ENCODE measurements around the gene PCGF6. TPM values are rescaled to one million over a fixed set of nuclear protein-coding genes. Genes with fewer than 3 reads are reported as not detected.
"Not testable (repeated sequence)": the region's sequence is repeated elsewhere in the genome, so short reads cannot be mapped to it uniquely, and the experiment has no call there.

Gene PCGF6
- total RNA-seq, 1 experiment from 2014 or later, result 11.6 TPM

DNA sequence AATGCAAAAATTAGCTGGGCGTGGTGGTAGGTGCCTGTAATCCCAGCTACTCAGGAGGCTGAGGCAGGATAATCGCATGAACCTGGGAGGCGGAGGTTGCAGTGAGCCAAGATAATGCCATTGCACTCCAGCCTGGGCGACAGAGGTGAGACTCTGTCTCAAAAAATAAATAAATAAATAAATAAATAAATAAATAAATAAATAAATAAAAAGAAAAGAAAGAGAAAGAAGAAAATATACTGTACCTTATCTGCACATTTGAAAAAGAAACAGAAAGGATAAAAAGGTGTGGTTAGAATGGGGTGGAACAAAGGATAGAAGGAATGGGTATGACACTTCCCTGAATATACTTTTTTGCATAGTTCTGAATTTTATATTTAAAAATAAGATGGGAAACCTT, 8.6 kb upstream of the PCGF6 start:
- H3F3A ChIP-seq (ENCODE audit: low read length, unreplicated experiment); intact Hi-C loops (cut with micrococcal nuclease); H4K20me1 ChIP-seq (ENCODE audit: low read length); H3K79me2 ChIP-seq (ENCODE audit: low read length); H3K36me3 ChIP-seq (ENCODE audit: low read depth, low read length); H3K27me3 ChIP-seq (ENCODE audit: low read length); H3K4me3 ChIP-seq (ENCODE audit: low read length); H3K4me1 ChIP-seq (ENCODE audit: insufficient read depth, low read length); H3K9ac ChIP-seq (ENCODE audit: low read length); POLR2A ChIA-PET (ENCODE audit: unreplicated experiment); H2AFZ ChIP-seq (ENCODE audit: low read length); BruUV-seq (replicated peaks); DNase-seq; CTCF ChIA-PET; ATAC-seq; H3K27ac ChIP-seq (ENCODE audit: low read length); H3K9me3 ChIP-seq (ENCODE audit: low read length); H3K9me2 ChIP-seq (replicated peaks; ENCODE audit: low read length); H3K4me2 ChIP-seq (ENCODE audit: low read length): not testable (repeated sequence)

DNA sequence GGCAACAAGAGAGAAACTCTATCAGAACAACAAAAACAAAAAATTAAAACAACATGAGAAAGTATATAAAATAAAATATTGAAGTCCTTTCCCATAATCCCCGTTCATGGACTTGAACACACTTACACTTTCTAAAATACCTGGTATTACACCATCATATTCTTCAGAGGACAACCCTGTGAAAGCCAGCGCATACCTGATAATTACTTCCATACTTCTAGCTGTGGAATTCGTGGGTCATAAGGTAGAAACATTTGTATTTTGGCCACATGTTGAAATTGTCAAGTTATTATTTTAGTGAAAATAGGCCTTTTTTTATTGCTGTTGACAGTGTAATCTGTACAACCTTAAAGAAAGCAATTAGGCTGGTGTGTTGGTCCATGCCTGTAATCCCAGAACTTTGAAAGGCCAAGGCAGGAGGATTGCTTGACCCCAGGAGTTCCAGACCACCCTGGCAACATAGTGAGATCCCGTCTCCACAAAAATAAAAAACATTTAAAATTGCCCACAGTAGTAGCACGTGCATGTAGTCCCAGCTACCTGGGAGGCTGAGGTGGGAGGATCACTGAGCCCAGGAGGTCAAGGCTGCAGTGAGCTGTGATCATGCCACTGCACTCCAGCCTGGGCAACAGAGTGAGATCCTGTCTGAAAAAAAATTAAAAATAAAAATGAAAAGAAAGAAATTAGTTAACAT, 5.1 kb upstream of the PCGF6 start:
- Histone ChIP-seq H3F3A (ENCODE audit: low read length, unreplicated experiment) (no peaks in the 10 kb centered on the region), H3K9me2 (replicated peaks; ENCODE audit: low read length) (no peaks in the 10 kb centered on the region), H3K4me3 (ENCODE audit: low read length) (no peak overlapping the region), H3K27ac (ENCODE audit: low read length) (no peak overlapping the region), H3K4me1 (ENCODE audit: insufficient read depth, low read length) (peaks cover 4% of the 10 kb centered on the region; the same call in 1 of the 2 replicates), H3K36me3 (ENCODE audit: low read depth, low read length) (no peaks in the 10 kb centered on the region), H3K9ac (ENCODE audit: low read length) (no peak overlapping the region), H3K9me3 (ENCODE audit: low read length) (no peaks in the 10 kb centered on the region), H2AFZ (ENCODE audit: low read length) (no peak overlapping the region), H3K4me2 (ENCODE audit: low read length) (no peak overlapping the region), H4K20me1 (ENCODE audit: low read length) (no peaks in the 10 kb centered on the region), H3K27me3 (ENCODE audit: low read length) (no peaks in the 10 kb centered on the region), H3K79me2 (ENCODE audit: low read length) (0 out of 2 replicates have a peak, but pooled peaks cover 5% of the 10 kb centered on the region)
- no peak for TF ChIP-seq EZH2 (IDR thresholded peaks at IDR 0.05; ENCODE audit: low read length, unreplicated experiment)
- TF ChIP-seq EZH2phosphoT487 (IDR thresholded peaks at IDR 0.05; ENCODE audit: borderline replicate concordance, low read length), result no peak
- TF ChIP-seq, protein P1, sequence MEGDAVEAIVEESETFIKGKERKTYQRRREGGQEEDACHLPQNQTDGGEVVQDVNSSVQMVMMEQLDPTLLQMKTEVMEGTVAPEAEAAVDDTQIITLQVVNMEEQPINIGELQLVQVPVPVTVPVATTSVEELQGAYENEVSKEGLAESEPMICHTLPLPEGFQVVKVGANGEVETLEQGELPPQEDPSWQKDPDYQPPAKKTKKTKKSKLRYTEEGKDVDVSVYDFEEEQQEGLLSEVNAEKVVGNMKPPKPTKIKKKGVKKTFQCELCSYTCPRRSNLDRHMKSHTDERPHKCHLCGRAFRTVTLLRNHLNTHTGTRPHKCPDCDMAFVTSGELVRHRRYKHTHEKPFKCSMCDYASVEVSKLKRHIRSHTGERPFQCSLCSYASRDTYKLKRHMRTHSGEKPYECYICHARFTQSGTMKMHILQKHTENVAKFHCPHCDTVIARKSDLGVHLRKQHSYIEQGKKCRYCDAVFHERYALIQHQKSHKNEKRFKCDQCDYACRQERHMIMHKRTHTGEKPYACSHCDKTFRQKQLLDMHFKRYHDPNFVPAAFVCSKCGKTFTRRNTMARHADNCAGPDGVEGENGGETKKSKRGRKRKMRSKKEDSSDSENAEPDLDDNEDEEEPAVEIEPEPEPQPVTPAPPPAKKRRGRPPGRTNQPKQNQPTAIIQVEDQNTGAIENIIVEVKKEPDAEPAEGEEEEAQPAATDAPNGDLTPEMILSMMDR (conservative IDR thresholded peaks at IDR 0.05; ENCODE audit: low read depth, low read length), result no peak
- ATAC-seq (no peak), DNase-seq (no peak)
- intact Hi-C loops (cut with micrococcal nuclease), result no loop called here
- no TSS peak for BruUV-seq (replicated peaks)
- ChIA-PET POLR2A (ENCODE audit: unreplicated experiment) (no interaction called here), CTCF (interaction anchor here (0.6 kb wide), 1 partner anchor 53 kb away, joined by 3 read pairs; no protein-coding TSS in a partner anchor)

DNA sequence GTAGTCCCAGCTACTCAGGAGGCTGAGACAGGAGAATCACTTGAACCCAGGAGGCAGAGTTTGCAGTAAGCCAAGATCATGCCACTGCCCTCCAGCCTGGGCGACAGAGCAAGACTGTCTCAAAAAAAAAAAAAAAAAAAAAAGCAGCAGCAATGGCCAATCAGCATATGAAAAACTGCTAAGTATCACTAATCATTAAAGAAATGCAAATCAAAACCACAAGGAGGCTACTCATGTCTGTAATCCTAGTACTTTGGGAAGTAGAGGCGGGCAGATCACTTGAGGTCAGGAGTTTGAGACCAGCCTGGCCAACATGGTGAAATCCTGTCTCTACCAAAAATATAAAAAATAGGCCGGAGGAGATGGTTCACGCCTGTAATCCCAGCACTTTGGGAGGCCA, 3.6 kb upstream of the PCGF6 start:
- H3F3A ChIP-seq (ENCODE audit: low read length, unreplicated experiment); H3K4me2 ChIP-seq (ENCODE audit: low read length); H3K36me3 ChIP-seq (ENCODE audit: low read depth, low read length); ATAC-seq; H3K9ac ChIP-seq (ENCODE audit: low read length); BruUV-seq (replicated peaks); intact Hi-C loops (cut with micrococcal nuclease); H3K4me1 ChIP-seq (ENCODE audit: insufficient read depth, low read length); H3K27ac ChIP-seq (ENCODE audit: low read length); H3K27me3 ChIP-seq (ENCODE audit: low read length); H3K9me3 ChIP-seq (ENCODE audit: low read length); H2AFZ ChIP-seq (ENCODE audit: low read length); H3K9me2 ChIP-seq (replicated peaks; ENCODE audit: low read length); H3K4me3 ChIP-seq (ENCODE audit: low read length); DNase-seq; CTCF ChIA-PET; H4K20me1 ChIP-seq (ENCODE audit: low read length): not testable (repeated sequence)
- H3K79me2 ChIP-seq (ENCODE audit: low read length), result peaks cover 18% of the 10 kb centered on the region
- POLR2A ChIA-PET (ENCODE audit: unreplicated experiment), result interaction anchor here (0.6 kb wide), 1 partner anchor 81 kb away, joined by 3 read pairs; no protein-coding TSS in a partner anchor

DNA sequence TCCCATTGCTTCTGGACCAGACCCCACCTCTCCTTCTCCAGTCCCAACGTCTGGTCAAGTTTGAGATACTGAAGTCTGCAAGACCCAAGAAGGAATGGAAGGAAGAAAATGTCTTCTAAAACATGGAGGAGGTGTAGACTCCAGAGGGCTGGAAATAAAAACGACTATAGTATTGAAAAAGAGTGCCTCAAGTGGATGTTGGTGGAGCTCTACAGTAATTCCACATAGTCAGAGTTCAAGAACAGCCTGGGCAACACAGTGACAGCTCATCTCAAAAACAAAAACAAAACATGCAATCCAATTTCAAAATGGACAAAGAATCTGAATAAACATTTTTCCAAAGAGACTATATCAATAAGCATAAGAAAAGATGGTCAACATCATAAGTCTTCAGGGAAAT, 2.3 kb upstream of the PCGF6 start:
- Histone ChIP-seq H3K27me3 (ENCODE audit: low read length) (no peaks in the 10 kb centered on the region), H4K20me1 (ENCODE audit: low read length) (no peaks in the 10 kb centered on the region), H3K27ac (ENCODE audit: low read length) (no peak overlapping the region), H3K79me2 (ENCODE audit: low read length) (peaks cover 28% of the 10 kb centered on the region), H3K4me3 (ENCODE audit: low read length) (no peak overlapping the region), H3K36me3 (ENCODE audit: low read depth, low read length) (no peaks in the 10 kb centered on the region), H3K9ac (ENCODE audit: low read length) (no peak overlapping the region), H2AFZ (ENCODE audit: low read length) (no peak overlapping the region), H3F3A (ENCODE audit: low read length, unreplicated experiment) (no peaks in the 10 kb centered on the region), H3K4me2 (ENCODE audit: low read length) (no peak overlapping the region), H3K9me3 (ENCODE audit: low read length) (no peaks in the 10 kb centered on the region), H3K9me2 (replicated peaks; ENCODE audit: low read length) (no peaks in the 10 kb centered on the region), H3K4me1 (ENCODE audit: insufficient read depth, low read length) (peaks cover 4% of the 10 kb centered on the region; the same call in 1 of the 2 replicates)
- DNase-seq (no peak), ATAC-seq (no peak)
- TF ChIP-seq EZH2 (IDR thresholded peaks at IDR 0.05; ENCODE audit: low read length, unreplicated experiment), result no peak
- TF ChIP-seq EZH2phosphoT487 (IDR thresholded peaks at IDR 0.05; ENCODE audit: borderline replicate concordance, low read length), result no peak
- ChIA-PET CTCF (no interaction called here), POLR2A (ENCODE audit: unreplicated experiment) (no interaction called here)
- no TSS peak for BruUV-seq (replicated peaks)
- intact Hi-C loops (cut with micrococcal nuclease), result no loop called here
